GM12801 (cell line): ENCODE measurements around the gene SPATA25.

Source experiments
- CTCF ChIP-seq: IDR thresholded peaks from one replicate; pipeline ENCODE4 v1.5.1; 2011; ENCODE audit warnings: control low read depth; ENCODE audit not compliant: insufficient read length; ENCODE audit errors: extremely low read depth

SPATA25 gene

DNA sequence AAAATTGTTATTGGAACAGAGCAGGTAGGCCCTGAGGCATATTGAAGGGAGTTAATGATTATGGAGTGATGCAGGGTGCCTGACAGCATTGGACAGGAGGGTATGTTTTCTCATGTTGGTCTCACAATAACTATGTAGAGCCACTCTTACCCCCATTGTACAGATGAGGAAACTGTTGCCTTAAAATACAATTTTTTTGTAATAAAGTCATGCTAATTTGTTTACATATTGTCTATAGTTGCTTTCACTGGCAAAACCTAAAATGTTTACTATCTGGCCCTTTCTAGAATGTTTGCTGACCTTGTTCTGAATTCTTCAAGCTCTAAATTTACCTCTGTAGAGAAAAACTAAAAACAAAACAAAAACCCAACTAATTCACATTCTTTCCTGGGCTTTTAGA is 35.9 kb downstream of the SPATA25 start:
- TF ChIP-seq CTCF: no peak

DNA sequence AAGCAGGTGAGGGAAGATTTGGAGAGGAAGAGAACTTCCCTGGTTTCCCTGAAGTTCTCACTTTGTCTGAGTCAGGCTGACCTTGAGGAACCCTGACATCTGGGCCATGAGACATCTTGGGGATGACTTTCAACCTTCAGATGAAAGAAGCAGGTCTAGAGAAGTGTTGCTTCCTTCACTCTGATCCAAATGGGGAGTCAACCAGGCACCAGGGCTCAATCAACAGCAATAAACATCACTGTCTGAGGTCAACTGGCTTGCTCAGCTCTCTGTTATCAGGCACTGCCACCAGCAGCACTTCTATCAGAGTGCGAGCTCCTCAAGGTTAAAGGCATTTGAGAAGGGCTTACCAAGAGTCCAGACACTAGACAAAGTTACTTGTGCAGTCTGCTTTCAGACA is 36.5 kb downstream of the SPATA25 start:
- TF ChIP-seq CTCF: no peak

DNA sequence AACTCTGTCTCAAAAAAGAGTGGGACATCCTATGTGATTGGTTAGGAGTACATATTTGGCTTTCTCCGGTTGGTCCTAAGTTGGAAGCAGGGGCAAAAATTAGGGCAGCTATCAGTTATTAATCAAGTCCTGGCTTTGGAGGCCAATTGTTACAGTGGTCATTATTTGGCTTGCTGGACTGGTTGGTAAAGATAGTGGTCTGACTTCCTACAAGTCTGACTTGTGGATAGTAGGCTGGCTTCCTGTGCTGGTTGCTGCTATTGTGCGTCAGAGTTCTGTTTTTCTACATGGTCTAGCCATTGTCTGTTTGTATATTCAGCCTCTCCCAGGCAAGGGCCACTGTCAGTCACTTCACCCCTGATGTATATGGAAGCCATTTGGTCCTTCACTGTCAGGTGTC is 37.2 kb downstream of the SPATA25 start:
- no peak for TF ChIP-seq CTCF

- TF ChIP-seq CTCF: no peak
Observed at GRCh38 chr20:45848969-45849582, 38.3 kb downstream of the SPATA25 start.

DNA sequence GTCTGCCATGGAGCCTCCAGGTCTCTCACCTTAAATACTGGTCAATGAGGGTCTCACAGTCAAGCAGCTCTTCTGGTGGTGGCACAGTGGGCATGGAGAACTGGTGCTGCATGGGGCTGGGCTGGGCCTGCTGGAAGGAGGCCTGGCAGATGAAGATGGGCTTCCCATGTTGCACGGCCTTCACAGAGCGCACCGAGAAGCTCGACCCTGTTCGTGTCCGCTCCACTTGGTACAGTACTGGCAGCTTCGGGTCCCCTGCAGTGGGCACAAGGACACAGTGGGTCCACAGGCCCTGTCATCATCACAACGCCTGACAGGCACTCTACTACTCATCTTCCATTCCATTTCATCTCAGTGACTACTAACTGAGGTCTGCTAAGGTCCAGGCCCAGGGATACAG is 39.0 kb downstream of the SPATA25 start:
- no peak for TF ChIP-seq CTCF

DNA sequence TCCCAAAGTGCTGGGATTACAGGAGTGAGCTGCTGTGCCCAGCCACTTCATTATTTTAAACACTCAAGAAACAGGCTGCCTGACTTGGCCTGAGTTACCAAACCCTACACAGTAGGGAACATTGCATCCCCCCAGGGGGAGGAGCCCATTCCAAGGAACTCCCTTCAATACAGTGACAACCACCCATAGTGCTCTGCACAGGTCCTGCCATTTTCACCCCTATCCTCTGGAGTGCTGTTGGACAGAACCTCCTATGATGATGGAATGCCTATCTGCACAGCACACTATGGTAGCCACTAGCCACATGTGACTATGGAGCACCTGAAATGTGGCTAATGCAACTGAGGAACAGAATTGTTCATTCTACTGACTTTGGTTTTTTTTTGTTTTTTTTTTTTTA is 42.0 kb downstream of the SPATA25 start:
- no peak for TF ChIP-seq CTCF

- no peak for TF ChIP-seq CTCF
Observed at GRCh38 chr20:45843506-45843905, 43.9 kb downstream of the SPATA25 start.
